H1 (cell line): ENCODE measurements around the gene VSTM2B.

Experiments used
- CTCF ChIP-seq, 3 experiments: IDR thresholded peaks; 1 replicate in 2 of 3; 2 replicates in 1 of 3; pipeline versions ENCODE4 v1.5.1 to v1.6.1; 2011; ENCODE audit warnings: low read length in 3 of 3, mild to moderate bottlenecking in 3 of 3, inconsistent platforms in 2 of 3, low read depth in 1 of 3, moderate library complexity in 1 of 3; ENCODE audit not compliant: insufficient read depth in 1 of 3; ENCODE audit errors: control extremely low read depth in 1 of 3
- JUN ChIP-seq: IDR thresholded peaks from 2 replicates; pipeline ENCODE4 v1.6.1; 2011; ENCODE audit warnings: low read depth, mild to moderate bottlenecking, improper control_type of control experiment, low read length
- NRF1 ChIP-seq: IDR thresholded peaks from 2 replicates; pipeline ENCODE4 v1.6.1; 2011; ENCODE audit warnings: mild to moderate bottlenecking, low read depth, low read length, improper control_type of control experiment
- SP1 ChIP-seq: IDR thresholded peaks from 2 replicates; pipeline ENCODE4 v1.6.1; 2011; ENCODE audit warnings: low read depth, low read length
- USF2 ChIP-seq: IDR thresholded peaks from 2 replicates; pipeline ENCODE4 v1.6.1; 2011; ENCODE audit warnings: low read length, improper control_type of control experiment
- YY1 ChIP-seq: IDR thresholded peaks from 2 replicates; pipeline ENCODE4 v1.6.1; 2011; ENCODE audit warnings: low read depth, mild to moderate bottlenecking, low read length

- TF ChIP-seq CTCF (IDR thresholded peaks at IDR 0.05; ENCODE audit: control extremely low read depth in 1 of 3, insufficient read depth in 1 of 3, low read depth in 1 of 3, low read length in 3 of 3) (no peak), SP1 (no peak), JUN (no peak), NRF1 (no peak), USF2 (no peak), YY1 (no peak)
Measured at GRCh38 chr19:29492769-29493168, 33.0 kb upstream of the VSTM2B start.
